HG02943 (cell line): ENCODE data around the gene DNAJB11.
"Not testable (repeated sequence)": the region's sequence is repeated elsewhere in the genome, so short reads cannot be mapped to it uniquely, and the experiment has no call there.

ENCODE experiments used
- ATAC-seq: cut with Tn5 transposase; IDR thresholded peaks from one replicate; pipeline ENCODE4 v1.9.1; 2021; ENCODE audit warnings: mild to moderate bottlenecking, low read depth, moderate library complexity; ENCODE audit not compliant: unreplicated experiment

Gene DNAJB11

DNA sequence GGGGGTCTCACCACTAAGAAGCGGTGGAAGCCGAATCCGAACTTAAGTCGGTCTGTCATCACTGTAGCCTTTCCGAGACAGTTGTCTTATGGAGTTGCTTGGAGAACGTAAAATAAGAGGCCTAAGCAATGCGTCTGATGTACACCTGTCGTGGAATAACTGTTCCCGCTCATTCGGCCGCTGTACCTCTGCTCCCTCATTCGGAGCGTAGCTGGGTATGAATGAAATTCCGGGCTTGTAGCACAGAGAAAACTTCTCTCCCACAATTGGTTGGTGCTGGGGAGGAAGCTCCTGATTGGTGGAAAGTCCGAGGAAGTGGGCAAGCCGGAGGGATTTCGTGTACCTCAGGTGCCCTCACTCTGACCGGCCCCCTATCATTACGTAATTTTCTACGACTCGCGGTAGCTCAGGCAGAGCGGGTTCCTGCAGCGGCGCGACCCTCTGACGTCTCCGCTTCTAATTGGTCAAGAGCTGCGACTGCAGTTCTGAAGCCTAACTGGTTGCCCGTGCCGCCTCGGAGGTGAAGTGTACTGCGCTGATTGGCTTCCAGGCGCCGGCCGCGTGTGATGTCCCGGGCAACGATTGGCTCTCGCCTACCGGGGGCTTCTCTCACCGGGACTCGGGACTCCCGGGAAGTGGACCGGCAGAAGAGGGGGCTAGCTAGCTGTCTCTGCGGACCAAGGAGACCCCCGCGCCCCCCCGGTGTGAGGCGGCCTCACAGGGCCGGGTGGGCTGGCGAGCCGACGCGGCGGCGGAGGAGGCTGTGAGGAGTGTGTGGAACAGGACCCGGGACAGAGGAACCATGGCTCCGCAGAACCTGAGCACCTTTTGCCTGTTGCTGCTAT lies at the start of gene DNAJB11:
DNAJB11 (plus strand) TSS at position 625 of the 845 bp plus-strand sequence; CDS start at position 803, 178 bp downstream.
- peak; percentile 92 for ATAC-seq

DNA sequence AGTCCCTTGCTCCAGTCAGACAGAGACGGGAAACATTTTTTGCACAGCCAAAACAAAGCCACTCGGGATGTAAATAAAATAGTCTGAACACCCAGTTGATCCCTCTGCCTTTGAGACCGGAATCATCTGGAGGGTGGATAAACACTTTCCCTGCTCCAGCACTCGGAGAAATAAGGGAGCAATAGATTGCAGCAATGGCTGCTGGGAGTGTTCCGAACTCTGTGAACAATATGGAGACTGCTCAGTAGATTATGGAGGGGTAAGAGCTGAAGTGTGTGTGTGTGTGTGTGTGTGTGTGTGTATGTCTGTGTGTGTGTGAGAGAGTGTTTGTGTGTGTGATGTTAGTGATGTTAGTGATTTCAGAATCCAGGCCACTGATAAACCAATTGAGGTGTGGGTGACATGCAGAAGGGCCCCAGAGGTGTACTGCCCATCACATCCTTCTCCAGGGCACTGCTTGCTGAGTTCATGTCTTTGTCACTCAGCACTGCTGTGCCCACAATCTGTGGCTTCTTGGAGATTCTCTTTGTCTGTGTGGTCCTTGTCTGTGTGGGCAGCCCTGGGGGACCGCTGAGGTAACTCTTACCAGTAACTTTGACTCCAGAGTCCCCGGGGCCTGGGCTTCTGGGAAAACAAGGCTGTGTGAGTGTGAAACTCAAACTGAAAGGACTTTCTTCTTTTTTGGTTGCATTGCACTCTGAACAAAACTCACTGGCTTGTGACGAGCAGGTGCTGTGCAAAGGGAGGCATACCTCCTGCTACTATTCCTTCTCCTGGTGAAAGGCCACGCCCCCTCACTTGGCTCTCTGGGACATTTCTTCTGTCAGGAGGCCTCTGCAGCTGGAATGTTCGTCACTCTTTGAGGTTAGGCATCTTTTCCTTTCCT lies 49.3 kb upstream of the DNAJB11 start:
- ATAC-seq = peak; percentile 38

DNA sequence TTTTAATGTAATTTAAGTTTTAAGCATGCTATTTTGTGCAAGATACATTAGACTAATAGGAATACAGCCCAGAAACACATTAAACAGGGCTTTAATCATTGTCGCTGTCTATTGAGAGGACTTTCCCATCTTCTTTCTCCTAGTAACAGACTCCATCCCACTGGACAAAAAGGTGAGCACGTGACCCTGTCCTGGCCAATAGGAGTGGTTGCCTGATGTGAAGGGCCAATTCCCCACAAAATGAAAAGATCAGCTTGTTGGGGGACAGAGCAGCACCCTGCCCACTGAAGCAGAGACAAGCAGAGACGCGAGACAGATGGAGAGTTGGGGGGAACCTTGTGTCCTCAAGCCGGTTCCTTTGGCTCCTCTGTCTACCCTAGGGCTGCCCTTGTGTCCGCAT lies 47.5 kb upstream of the DNAJB11 start:
- no peak for ATAC-seq

DNA sequence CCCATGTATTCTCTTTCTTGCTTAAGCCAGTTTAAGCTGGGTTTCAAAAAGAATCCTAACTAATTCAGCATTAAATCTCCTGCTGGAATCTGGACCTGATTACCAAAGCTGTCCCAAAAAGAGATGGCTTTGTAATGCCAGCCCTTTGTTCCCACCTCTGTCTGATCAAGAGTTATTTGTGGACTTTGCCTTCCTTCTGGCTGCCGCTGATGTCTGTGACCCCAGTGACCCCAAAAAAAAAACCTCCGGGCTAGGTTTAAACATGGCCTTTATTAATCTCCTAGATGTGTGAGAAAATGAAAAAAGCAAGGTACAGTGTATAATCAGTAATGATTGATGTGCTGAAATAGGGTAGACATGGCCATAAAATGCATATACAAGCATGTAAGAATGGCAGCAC lies 47.1 kb upstream of the DNAJB11 start:
- no peak for ATAC-seq

DNA sequence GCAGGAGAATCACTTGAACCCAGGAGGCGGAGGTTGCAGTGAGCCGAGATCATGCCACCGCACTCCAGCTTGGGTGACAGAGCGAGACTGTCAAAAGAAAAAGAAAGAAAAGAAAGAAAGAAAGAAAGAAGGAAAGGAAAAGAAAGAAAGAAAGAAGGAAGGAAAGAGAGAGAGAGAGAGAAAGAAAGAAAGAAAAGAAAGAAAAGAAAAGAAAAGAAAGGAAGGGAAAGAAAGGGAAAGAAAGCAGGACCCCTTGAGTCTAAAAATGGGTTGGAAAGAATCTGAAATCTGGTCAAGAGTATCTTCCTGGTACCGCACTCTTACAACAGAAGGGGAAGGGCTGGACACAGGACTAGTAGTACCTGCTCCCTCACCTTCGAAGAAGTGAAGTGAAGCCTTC lies 45.9 kb upstream of the DNAJB11 start:
- no peak for ATAC-seq

DNA sequence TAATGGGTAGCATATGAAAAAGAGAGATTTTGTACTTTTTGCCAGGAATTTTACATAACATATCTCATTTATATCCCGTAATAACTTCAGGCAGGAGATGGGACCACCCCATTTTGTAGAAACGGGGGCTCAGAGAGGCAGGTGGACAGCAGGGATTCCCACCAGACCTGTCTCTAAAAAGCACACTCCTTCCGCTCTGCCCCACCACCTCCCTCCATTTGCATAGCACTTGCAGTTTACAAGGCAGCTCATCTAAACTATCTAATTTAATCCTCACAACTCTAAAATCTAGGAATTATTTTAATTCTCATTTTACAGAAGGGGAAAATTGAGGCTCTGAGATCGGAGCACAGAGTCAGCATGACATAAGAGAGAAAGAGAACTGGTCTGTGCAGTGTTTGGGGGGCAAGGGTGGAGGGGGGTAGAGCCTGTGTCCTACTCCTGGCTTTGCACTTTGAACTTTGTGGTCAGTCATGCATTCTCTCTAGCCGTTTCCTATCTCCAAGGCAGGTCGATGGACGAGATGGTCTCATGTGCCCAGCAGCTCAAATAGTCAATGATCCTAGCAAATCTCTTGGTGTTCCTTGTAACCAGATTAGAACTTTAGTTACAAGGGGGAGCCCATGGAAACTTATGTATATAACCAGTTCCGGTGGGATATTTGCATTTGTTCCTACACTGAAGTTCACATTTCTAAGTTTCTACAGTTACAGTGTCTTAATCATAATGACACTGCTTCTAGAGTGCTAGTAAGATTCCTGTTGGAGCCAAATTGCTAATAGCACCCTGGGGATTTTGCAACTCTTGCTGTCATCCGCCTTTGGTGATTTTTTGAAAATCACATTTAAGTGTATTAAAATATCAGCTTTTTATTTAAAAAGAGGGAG lies 44.9 kb upstream of the DNAJB11 start:
- ATAC-seq = no peak

DNA sequence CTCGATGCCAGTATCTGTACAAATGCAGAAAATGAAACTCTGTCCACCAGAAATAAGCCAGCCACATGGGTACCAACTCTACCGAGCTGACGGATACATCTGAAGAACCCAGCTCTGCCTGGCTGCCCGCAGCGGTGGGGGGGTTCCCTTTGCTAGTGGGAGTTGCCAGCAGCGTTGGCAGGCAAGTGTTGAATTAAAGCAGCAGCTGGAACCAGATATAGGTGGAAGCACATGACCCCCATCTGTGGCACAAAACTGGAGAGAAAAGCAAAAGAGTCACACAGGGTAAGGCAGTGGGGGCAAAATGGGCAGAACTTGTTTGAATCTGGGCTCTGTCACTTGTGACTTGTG lies 44.3 kb upstream of the DNAJB11 start:
- no peak for ATAC-seq

DNA sequence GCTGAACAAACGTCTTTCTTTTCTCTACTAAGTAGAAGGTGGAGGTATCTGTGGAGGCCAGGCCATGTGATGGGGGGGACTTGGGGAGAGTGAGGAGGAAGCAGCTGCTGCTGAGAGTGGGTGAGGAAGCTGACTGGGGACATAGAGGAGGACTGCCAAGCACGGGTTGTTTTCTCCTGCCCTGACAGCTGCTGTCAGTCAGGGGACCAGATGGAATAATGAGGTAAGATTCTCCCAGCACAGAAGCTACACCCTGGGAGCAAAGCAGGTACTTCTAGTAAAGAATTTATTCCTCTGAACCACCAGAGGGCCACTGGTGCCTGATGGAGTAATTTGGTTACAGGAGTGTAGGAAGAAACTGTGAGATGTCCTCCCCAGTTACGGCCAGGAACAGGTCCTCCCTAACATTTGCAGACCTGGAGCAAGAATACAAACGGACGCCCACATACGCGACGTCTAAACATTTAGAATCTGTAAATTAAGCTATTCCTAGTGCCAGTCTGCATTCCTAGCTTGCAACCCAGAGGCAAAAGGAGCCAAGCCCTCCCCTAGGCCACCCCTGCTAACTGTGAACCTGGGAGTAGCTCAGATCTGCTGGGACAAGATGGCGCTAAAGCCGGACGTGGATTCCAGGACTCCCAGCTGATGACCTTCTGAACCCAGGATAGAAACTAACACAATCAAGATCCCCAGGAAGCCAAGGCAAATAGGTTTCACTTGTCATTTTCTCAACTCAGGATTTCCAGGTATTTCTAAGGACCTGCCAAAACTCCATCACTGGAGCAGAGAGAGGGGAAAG lies 41.1 kb upstream of the DNAJB11 start:
- no peak for ATAC-seq

DNA sequence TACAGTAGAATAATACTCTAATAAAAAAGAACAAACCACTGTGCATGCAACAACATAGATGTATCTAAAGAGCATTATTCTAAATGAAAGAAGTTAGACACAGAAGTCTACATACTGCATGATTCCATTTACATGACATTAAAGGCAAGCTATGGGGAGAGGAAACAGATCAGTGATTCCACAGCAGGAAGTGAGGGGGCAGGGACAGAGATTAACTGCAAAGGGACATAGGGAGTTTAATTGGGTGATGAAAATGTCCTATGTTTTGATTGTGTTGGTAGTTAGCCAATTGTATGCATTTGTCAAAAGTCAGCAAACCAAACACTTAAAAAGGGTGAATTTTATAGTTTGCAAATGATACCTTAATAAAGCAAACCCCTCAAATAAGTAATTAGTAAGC lies 40.1 kb upstream of the DNAJB11 start:
- no peak for ATAC-seq

DNA sequence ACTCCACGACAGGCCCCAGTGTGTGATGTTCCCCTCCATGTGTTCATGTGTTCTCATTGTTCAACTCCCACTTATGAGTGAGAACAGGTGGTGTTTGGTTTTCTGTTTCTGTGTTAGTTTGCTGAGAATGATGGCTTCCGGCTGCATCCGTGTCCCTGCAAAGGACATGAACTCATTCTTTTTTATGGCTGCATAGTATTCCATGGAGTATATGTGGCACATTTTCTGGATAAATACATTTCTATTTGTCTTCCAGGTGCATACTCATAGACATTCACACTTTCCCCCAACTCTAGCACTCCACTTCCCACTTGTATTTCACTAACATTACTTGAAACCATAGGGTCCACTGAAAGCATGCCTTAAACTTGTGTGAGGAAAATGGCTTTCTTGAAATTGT lies 38.8 kb upstream of the DNAJB11 start:
- ATAC-seq = not testable (repeated sequence)

DNA sequence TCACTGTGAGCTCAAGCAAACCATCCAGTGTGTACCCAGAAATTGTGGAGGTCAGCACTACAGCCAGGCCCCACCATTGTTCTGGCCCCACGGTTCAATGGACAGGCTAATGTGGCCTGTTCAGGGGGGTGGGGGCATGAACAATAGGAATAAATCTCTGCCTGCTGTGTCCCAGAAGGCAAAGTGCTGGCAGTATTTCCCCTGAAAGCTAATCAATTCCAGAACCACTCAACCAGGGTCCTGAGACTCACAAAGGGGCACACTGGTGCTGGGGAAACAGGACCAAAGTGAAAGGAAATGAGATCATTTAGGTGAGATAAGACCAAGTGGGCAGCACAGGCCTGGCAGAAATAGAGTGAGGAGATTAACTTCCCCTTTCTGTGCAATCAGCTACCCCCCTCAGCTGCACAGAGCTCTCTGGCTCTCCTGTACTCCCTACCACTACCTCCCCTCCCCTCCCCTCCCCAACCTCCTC lies 37.9 kb upstream of the DNAJB11 start:
- ATAC-seq = peak; percentile 63

DNA sequence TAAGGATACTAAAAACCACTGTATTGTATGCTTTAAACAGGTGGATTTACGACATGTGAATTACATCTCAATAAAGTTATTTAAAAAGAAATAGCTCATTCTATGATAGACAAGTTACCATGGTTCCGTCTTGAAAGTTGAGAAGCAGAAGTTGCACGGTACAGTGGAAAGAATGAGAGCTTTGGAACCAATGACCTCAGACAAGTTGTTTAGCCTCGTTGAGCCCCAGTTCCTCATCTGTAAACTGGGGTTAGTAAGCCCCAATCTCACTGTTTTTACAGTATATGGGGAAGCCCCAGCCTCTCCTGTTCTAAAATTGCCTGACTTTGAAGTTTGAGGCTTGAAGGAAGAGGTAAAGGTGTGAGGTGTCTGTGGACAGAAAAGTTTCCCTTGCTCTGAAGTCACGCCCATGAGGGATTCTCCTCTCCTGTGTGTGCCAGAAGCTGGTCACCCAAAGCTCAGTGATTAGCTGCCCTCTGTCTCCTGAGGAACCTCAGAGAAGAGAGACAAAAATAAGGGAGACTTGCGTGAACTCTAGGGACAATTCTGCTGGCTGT lies 36.3 kb upstream of the DNAJB11 start:
- peak; percentile 63 for ATAC-seq

DNA sequence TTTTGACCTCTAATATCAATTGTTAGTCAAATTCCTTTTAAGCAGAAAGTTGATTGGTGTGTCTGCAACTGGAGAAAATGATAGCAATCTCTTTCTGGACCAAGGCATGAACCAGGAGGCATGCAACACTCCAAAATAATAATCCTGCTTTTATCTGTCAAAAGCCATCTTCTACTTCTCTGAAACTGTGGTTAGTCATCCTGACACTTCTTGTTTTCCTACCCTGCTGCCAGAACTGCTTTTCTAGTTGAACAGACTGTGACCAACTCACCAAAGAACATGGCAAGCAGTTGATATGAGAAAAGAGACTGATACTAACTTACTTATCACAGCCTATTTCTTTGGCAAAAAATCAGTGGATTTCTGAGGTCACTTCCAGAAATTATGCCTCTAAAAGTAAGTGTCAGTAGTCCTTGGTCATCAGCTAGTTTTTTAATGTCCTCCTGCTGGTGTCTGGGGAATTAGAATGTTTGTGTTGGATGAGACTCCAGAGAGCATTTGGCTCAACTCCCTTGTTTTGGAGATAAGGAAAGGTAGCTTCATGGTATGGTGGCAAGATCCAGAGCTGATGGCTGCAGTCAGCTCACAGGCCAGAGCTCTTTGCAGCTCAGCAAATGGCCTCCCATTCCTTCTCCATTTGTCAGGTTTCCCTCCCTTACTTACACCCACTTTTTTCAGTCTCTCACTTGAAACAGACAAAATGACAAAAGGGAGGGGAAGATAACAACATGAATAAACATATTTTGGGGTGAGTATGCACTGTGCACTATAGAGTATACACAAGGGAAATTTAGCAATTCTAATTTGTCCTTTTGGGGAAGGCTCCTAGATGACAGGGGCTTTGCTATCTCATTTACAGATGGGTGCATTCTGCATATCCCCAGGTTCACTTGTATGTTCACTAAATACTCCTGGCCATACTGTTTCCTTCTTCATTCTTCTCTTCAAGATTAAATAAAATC lies 33.4 kb upstream of the DNAJB11 start:
- no peak for ATAC-seq

DNA sequence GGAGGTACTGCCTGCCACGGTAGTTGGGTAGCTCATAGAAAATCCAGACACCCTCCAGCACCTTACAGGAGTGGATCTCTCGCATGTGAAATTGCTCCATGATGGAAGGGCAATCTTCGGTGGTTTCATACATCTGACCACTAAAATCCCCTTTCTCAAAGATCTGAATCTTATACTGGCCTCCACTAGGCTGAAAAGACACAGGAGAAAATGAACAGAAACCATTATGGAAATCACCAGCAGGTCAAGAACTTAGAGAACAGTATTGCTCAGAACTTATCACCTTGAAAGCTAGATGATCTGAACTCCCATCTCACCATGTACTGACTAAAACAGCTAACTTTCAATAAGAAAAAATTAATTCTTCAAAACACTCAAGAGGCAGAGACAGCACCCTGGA lies 31.7 kb upstream of the DNAJB11 start:
- ATAC-seq = no peak

DNA sequence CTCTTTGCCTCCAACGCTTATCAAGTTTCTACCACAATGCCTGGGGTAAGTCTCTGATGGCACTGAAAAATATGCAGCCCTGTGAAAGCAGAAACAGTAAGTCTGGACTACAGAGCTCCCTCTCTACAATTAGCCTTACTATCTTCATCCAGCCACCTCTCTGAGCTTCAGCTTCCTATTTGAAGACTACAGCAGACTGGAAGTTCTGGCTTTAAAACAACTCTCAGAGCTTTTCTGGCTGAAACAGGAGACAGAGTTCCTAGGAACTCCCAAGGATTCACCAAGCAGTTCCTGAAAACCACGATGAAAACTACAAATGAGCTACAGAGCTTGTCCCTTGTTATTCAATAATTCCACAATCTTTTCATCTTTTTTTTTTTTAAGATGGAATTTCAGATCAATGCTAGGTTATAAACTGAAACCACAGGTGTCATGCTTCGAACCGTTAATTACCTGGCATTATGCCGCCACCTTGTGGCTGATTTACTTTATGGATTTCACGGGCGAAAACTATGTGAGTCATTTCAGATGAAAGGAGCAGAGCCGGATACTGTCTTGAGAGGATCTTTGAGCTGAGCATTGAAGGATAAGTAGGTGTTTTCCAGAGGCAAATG lies 30.2 kb upstream of the DNAJB11 start:
- no peak for ATAC-seq

DNA sequence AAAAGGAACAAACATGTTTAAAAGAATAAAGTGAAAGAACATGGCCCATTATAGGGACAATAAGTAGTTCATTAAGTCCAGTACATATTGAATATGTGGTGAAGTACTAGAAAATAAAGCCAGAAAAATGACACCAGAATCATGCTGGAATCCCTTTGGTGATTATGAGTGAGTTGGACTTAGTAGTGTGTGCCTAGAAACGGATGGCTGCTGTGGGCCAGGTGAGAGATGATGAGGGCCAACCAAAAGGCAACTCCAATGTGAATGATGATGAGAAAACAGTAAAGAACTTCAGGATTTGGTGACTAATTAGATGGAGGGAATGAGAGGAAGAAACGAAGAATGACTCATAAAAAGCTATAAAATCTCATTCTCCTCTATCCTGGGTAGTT lies 29.7 kb upstream of the DNAJB11 start:
- no peak for ATAC-seq

DNA sequence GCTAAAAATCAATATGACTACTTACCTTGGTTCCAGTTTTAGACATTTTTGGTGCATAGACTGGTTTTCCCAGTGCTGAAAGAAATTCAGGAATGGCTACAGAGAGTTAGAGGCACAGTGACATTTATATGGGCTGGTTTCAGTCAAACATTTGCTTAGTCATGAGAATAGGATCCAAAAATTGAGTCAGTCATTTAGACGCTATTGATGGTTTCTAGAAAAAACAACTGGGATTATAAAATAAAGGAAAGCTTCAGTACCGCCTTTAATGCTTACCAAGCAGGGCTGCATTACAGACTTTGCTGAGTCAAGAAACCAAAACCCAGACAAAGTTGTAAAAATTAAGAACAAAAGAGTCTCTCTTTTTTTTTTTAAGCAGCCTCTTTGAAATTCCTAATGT lies 26.2 kb upstream of the DNAJB11 start, which contains the start of gene CRYGS:
CRYGS (minus strand) TSS at position 100 of the 400 bp plus-strand sequence; CDS start at position 46, 54 bp downstream.
- no peak for ATAC-seq

DNA sequence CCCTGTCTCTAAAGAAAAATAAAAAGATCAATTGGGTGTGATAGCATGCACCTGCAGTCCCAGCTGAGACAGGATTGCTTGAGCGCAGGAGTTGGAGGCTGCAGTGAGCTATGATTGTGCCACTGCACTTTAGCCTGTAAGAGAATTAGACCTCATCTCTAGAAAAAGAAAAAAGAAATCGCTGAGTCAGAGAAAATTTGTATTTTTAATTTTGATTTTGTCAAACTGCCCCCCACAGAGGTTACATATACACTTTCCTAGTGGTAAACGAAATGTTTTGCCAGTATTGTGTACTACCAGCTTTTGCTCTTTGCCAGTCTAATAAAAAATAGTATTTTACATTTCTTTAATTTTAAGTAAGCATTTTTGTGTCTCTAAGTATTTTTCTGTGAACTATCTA lies 21.0 kb upstream of the DNAJB11 start:
- no peak for ATAC-seq
